ENCODE data around the gene OTUB2. TPM values are rescaled to one million over a fixed set of nuclear protein-coding genes. Genes with fewer than 3 reads are reported as not detected.

OTUB2 gene
- total RNA-seq, 1 donor from 2014 or later, result 8.3 TPM

DNA sequence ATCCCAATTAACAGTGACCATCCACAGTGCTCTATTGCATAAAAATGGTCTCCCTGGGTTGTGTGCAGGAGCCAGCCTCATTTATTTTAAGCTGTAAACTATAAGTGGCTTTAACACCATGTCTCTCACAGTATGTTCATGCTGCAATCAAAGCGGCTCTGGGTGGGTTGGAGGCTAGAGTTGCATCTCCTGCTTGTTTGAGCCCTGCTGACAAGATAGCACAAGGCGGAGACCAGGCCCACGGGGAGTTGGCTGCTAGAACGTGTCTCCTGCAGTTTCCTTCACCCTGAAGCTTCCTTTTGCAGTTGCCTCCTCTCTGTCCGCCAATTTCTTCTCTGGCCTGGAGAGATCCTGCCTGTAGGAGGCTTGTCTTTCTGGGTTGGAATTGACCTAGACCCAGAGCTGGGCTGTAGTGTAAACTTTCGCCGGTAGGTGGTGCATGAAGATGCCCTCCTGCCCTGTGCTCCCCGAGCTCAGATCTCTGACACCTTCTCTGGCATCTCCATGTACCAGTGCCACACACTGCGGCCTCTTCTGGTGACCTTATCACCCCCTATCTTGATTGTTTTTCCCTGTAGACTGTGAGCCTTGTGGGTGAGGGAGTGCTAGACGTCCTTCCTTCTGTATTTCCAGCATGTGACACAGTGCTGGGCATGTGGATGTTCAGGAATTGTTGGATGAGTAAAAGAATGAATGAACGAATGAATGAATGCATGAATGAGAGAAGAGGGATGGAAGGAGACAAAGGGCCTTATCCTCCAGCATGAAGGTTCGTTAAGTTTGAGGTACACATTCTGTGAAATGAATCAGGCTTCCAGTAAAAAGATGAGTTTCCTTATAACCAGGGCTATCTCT is 10.4 kb downstream of the OTUB2 start:
- TF ChIP-seq, protein P1, sequence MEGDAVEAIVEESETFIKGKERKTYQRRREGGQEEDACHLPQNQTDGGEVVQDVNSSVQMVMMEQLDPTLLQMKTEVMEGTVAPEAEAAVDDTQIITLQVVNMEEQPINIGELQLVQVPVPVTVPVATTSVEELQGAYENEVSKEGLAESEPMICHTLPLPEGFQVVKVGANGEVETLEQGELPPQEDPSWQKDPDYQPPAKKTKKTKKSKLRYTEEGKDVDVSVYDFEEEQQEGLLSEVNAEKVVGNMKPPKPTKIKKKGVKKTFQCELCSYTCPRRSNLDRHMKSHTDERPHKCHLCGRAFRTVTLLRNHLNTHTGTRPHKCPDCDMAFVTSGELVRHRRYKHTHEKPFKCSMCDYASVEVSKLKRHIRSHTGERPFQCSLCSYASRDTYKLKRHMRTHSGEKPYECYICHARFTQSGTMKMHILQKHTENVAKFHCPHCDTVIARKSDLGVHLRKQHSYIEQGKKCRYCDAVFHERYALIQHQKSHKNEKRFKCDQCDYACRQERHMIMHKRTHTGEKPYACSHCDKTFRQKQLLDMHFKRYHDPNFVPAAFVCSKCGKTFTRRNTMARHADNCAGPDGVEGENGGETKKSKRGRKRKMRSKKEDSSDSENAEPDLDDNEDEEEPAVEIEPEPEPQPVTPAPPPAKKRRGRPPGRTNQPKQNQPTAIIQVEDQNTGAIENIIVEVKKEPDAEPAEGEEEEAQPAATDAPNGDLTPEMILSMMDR (IDR thresholded peaks at IDR 0.05; ENCODE audit: insufficient read depth, low read length, poor library complexity, severe bottlenecking), result peak; percentile 89
- DNase-seq (ENCODE audit: low read depth), result no peak
- H3K36me3 ChIP-seq (ENCODE audit: control insufficient read depth, insufficient read depth, low read length), result no peaks in the 10 kb centered on the region

DNA sequence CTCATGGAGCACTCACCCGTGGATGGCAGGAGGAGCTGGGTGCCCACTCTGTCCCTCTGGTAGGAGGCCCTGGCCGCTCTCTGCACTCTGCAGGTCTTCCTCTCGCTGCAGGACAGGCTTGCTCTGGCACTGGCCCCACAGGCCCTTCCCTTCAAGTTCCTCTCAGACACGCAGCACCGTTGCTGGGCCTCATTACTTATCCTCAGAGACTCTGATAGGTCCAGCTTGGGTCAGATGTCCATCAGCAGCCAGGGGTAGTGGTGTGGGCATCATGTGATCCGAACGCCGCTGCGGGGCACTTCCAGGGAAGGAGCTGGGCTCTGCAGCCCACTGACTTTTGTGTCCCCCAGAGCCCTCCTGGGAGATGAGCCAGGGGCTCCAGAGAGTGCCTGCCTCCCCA is 11.8 kb downstream of the OTUB2 start:
- DNase-seq (ENCODE audit: low read depth), result no peak
- no peaks in the 10 kb centered on the region for H3K27me3 ChIP-seq (ENCODE audit: control insufficient read depth, insufficient read depth, low read length)
- TF ChIP-seq, protein P1 (IDR thresholded peaks at IDR 0.05; ENCODE audit: insufficient read depth, low read length, poor library complexity, severe bottlenecking), result no peak
- H3K36me3 ChIP-seq (ENCODE audit: control insufficient read depth, insufficient read depth, low read length), result no peaks in the 10 kb centered on the region
- no peak overlapping the region for H3K4me3 ChIP-seq (ENCODE audit: low read depth, low read length)

More for the DNA sequence above, 10.4 kb downstream of the OTUB2 start:
- no peaks in the 10 kb centered on the region for H3K27me3 ChIP-seq (ENCODE audit: control insufficient read depth, insufficient read depth, low read length)
- H3K4me3 ChIP-seq (ENCODE audit: low read depth, low read length), result no peak overlapping the region

DNA sequence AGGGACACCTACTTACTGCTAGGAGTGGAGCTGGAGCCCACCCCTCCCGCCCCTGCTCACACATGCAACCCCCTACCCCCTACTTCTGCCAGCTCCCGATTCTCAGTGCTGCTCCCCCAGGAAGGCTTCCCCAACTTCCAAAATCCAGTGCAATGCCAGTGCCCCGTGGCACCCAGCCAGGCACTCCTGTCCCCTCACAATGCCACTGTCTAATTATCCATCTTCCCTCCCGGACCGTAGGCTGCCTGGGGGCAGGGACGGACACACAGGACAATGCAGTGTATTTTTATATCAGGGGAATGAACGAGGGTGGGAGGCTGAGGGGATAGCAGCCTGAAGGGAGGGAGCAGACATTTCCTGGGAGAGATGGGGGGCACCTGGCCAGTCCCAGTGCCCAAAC is 12.4 kb downstream of the OTUB2 start:
- Histone ChIP-seq H3K27me3 (ENCODE audit: control insufficient read depth, insufficient read depth, low read length) (no peaks in the 10 kb centered on the region), H3K36me3 (ENCODE audit: control insufficient read depth, insufficient read depth, low read length) (no peaks in the 10 kb centered on the region), H3K4me3 (ENCODE audit: low read depth, low read length) (no peak overlapping the region)
- DNase-seq (ENCODE audit: low read depth), result no peak
- TF ChIP-seq, protein P1 (IDR thresholded peaks at IDR 0.05; ENCODE audit: insufficient read depth, low read length, poor library complexity, severe bottlenecking), result no peak

DNA sequence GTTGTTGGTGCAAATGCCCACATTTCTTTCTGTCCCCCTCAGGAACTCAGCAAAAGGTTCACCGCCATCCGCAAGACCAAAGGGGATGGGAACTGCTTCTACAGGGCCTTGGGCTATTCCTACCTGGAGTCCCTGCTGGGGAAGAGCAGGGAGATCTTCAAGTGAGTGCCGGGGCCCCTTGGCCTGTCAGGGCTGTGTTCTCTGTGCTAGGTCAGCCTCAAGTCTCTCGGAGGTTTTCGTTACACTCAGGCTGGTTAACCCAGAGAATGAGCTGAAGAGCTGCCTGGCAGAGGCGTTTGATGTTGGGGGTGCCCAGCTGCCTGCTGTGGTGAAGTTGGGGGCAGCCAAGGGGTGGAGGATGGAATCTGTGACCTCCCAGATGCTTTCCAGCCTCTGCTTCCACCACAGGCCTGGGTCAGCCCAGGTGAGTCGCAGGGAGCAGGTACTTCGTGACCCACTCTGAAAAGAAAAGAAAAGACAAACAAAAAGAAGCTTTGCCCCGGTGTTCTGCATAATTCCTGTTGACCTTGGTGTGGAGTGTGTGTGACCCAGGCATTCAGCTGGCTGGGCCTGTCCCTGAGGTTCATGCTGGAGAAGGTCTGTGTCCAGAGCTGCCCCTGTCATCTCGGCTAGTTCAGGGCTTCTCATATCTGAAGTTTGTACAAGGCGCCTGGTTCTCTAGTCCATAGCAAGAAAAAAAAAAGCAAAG is 12.9 kb downstream of the OTUB2 start:
- H3K36me3 ChIP-seq (ENCODE audit: control insufficient read depth, insufficient read depth, low read length), result no peaks in the 10 kb centered on the region
- TF ChIP-seq, protein P1 (IDR thresholded peaks at IDR 0.05; ENCODE audit: insufficient read depth, low read length, poor library complexity, severe bottlenecking), result no peak
- no peak for DNase-seq (ENCODE audit: low read depth)
- no peak overlapping the region for H3K4me3 ChIP-seq (ENCODE audit: low read depth, low read length)
- H3K27me3 ChIP-seq (ENCODE audit: control insufficient read depth, insufficient read depth, low read length), result no peaks in the 10 kb centered on the region

DNA sequence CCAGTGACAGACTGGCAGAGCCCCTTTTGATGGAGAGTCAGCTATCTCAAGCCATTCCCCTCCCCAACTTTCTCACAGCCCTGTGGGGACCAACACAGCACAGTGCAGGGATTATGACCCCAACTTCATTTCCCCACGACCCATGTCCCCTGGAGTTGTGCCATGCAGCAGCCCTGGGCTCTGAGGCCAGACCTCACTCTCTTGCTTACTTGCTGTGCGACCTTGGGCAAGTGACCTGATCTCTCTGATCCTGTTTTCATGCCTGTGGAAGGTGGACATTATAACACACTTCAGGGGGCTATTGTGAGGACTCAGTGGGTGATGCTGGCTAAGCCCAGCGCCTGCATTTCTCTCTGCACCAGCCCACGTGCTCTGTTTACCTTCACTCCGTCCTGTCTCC is 14.1 kb downstream of the OTUB2 start:
- Histone ChIP-seq H3K36me3 (ENCODE audit: control insufficient read depth, insufficient read depth, low read length) (no peaks in the 10 kb centered on the region), H3K27me3 (ENCODE audit: control insufficient read depth, insufficient read depth, low read length) (no peaks in the 10 kb centered on the region), H3K4me3 (ENCODE audit: low read depth, low read length) (no peak overlapping the region)
- TF ChIP-seq, protein P1 (IDR thresholded peaks at IDR 0.05; ENCODE audit: insufficient read depth, low read length, poor library complexity, severe bottlenecking), result no peak
- no peak for DNase-seq (ENCODE audit: low read depth)
